ENCODE data around the gene METTL15.
"Not testable (repeated sequence)": the region's sequence is repeated elsewhere in the genome, so short reads cannot be mapped to it uniquely, and the experiment has no call there.

METTL15 gene

GRCh38 chr11:28289444-28289843 is 181.3 kb downstream of the METTL15 start:
- no peak for DNase-seq (ENCODE audit: low read depth in 2 of 2, low spot score in 1 of 2)

GRCh38 chr11:28290995-28291394 is 182.8 kb downstream of the METTL15 start:
- not testable (repeated sequence) for DNase-seq (ENCODE audit: low read depth in 2 of 2, low spot score in 1 of 2)

GRCh38 chr11:28296426-28296825 is 188.2 kb downstream of the METTL15 start:
- DNase-seq (ENCODE audit: low read depth in 2 of 2, low spot score in 1 of 2), result no peak

GRCh38 chr11:28298209-28298608 is 190.0 kb downstream of the METTL15 start:
- DNase-seq (ENCODE audit: low read depth in 2 of 2, low spot score in 1 of 2), result no peak

- DNase-seq (ENCODE audit: low read depth in 2 of 2, low spot score in 1 of 2), result no peak
These were observed 195.4 kb downstream of the METTL15 start for GRCh38 chr11:28303477-28304191.

GRCh38 chr11:28315440-28315839 is 207.3 kb downstream of the METTL15 start:
- no peak for DNase-seq (ENCODE audit: low read depth in 2 of 2, low spot score in 1 of 2)

GRCh38 chr11:28318871-28319270 is 210.7 kb downstream of the METTL15 start:
- no peak for DNase-seq (ENCODE audit: low read depth in 2 of 2, low spot score in 1 of 2)

GRCh38 chr11:28323621-28324020 is 215.4 kb downstream of the METTL15 start:
- DNase-seq (ENCODE audit: low read depth in 2 of 2, low spot score in 1 of 2), result no peak

- not testable (repeated sequence) for DNase-seq (ENCODE audit: low read depth in 2 of 2, low spot score in 1 of 2)
These were observed 224.2 kb downstream of the METTL15 start for GRCh38 chr11:28332393-28332792.

- DNase-seq (ENCODE audit: low read depth in 2 of 2, low spot score in 1 of 2), result no peak
These were observed 229.5 kb downstream of the METTL15 start for GRCh38 chr11:28337701-28338100.

GRCh38 chr11:28338371-28338770 is 230.2 kb downstream of the METTL15 start:
- DNase-seq (ENCODE audit: low read depth in 2 of 2, low spot score in 1 of 2), result no peak

- no peak for DNase-seq (ENCODE audit: low read depth in 2 of 2, low spot score in 1 of 2)
These were observed 231.3 kb downstream of the METTL15 start for GRCh38 chr11:28339488-28339887.

GRCh38 chr11:28342716-28343115 is 234.5 kb downstream of the METTL15 start:
- no peak for DNase-seq (ENCODE audit: low read depth in 2 of 2, low spot score in 1 of 2)

GRCh38 chr11:28343304-28344233 is 235.4 kb downstream of the METTL15 start:
- no peak for DNase-seq (ENCODE audit: low read depth in 2 of 2, low spot score in 1 of 2)

- DNase-seq (ENCODE audit: low read depth in 2 of 2, low spot score in 1 of 2), result no peak
These were observed 238.0 kb downstream of the METTL15 start for GRCh38 chr11:28346209-28346608.

- DNase-seq (ENCODE audit: low read depth in 2 of 2, low spot score in 1 of 2), result no peak
These were observed 238.5 kb downstream of the METTL15 start for GRCh38 chr11:28346721-28347120.

- no peak for DNase-seq (ENCODE audit: low read depth in 2 of 2, low spot score in 1 of 2)
These were observed 239.2 kb downstream of the METTL15 start for GRCh38 chr11:28347371-28347770.

- no peak for DNase-seq (ENCODE audit: low read depth in 2 of 2, low spot score in 1 of 2)
These were observed 242.0 kb downstream of the METTL15 start for GRCh38 chr11:28350216-28350615.

- DNase-seq (ENCODE audit: low read depth in 2 of 2, low spot score in 1 of 2), result no peak
These were observed 245.8 kb downstream of the METTL15 start for GRCh38 chr11:28353991-28354390.

GRCh38 chr11:28366549-28367346 is 258.6 kb downstream of the METTL15 start:
- no peak for DNase-seq (ENCODE audit: low read depth in 2 of 2, low spot score in 1 of 2)

- DNase-seq (ENCODE audit: low read depth in 2 of 2, low spot score in 1 of 2), result not testable (repeated sequence)
These were observed 269.9 kb downstream of the METTL15 start for GRCh38 chr11:28378095-28378494.

Measured in stimulated activated CD8-positive, alpha-beta memory T cell treated with anti-CD3 and anti-CD28 coated beads, Interleukin-4, amount 100 ng/mL, for 1 hour (primary cell).